GM13976 (cell line): ENCODE results near the gene SLC11A1.

ENCODE experiments used
- DNase-seq: peaks from one replicate; pipeline ENCODE4 v3.0.0; 2012; ENCODE audit warnings: low spot score
- CTCF ChIP-seq: IDR thresholded peaks from 2 replicates; pipeline ENCODE4 v1.5.1; 2012; ENCODE audit warnings: borderline replicate concordance, mild to moderate bottlenecking; ENCODE audit not compliant: insufficient read depth; ENCODE audit errors: extremely low read depth, missing control alignments, control extremely low read depth
- in situ Hi-C: fragments of 300-500 bp; cut with MboI; formaldehyde crosslinking; loops from one replicate; pipeline ENCODE4 v1.12.0; 2022; ENCODE audit warnings: low sequenced_read_pairs, mixed read lengths, inconsistent platforms; ENCODE audit not compliant: unreplicated experiment

Gene SLC11A1

GRCh38 chr2:218389333-218390150, 7.5 kb downstream of the SLC11A1 start:
- no peak for DNase-seq
- in situ Hi-C loops = no loop called here
- no peak for TF ChIP-seq CTCF

GRCh38 chr2:218391202-218391601, 9.1 kb downstream of the SLC11A1 start:
- in situ Hi-C loops = no loop called here
- no peak for DNase-seq
- TF ChIP-seq CTCF = no peak

GRCh38 chr2:218392459-218392858, 10.4 kb downstream of the SLC11A1 start:
- DNase-seq = no peak
- in situ Hi-C loops = no loop called here
- TF ChIP-seq CTCF = no peak

GRCh38 chr2:218392891-218393462, 10.9 kb downstream of the SLC11A1 start:
- in situ Hi-C loops = no loop called here
- TF ChIP-seq CTCF = no peak
- DNase-seq = peak; percentile 10

- in situ Hi-C loops = no loop called here
Observed at GRCh38 chr2:218393750-218394290, 11.7 kb downstream of the SLC11A1 start.

More at GRCh38 chr2:218393750-218394290, 11.7 kb downstream of the SLC11A1 start:
- peak; percentile 16 for DNase-seq
- TF ChIP-seq CTCF = no peak
